G401 (cell line): ENCODE data around the gene NDUFB4. TPM values are rescaled to one million over a fixed set of nuclear protein-coding genes. Genes with fewer than 3 reads are reported as not detected.
A peak's percentile ranks its signal among the peaks of the same experiment; 100 is the strongest.

Source experiments
- DNase-seq: peaks from one replicate; pipeline ENCODE4 v3.0.0-alpha.2; 2015; ENCODE audit warnings: low spot score
- in situ Hi-C: cut with HindIII; loops from 2 replicates; pipeline ENCODE4 v1.10.0; 2016; ENCODE audit warnings: low sequenced_read_pairs, mixed read lengths
- total RNA-seq: library from RNA; depleted of rRNA; stranded (reverse); fragments of >200 nt; shearing (Covaris generic); gene quantifications from 2 replicates; pipeline ENCODE4 v1.2.3, GENCODE V29; 2014; rRNA removed

Gene NDUFB4
- total RNA-seq = 127 and 148 TPM in 2 replicates

GRCh38 chr3:120596116-120596852, at the start of gene NDUFB4:
Gene NDUFB4, plus strand, starts transcription at chr3:120596336. Its CDS starts 24 bp downstream, at chr3:120596360.
- DNase-seq = peak; percentile 98
- in situ Hi-C loops = no loop called here

DNA sequence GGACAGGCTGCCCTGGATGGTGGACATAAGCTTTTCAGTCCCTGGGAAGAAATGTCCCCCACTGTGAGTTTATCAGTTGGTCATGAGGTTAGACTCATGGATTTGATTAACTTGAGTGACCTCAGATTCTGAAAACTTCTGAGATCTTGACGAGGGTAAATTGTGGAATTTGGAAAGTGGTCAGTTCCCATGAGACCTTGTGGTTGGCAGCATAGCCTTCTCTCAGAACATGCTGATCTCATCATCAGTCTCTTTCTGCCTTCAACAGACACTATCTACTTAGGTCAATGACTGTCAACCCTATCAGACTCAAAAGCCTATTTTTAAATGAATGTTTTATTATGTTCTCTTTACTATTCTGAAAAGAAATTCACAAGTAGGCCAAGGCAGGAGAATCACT, 45.6 kb upstream of the NDUFB4 start:
- in situ Hi-C loops = no loop called here

DNA sequence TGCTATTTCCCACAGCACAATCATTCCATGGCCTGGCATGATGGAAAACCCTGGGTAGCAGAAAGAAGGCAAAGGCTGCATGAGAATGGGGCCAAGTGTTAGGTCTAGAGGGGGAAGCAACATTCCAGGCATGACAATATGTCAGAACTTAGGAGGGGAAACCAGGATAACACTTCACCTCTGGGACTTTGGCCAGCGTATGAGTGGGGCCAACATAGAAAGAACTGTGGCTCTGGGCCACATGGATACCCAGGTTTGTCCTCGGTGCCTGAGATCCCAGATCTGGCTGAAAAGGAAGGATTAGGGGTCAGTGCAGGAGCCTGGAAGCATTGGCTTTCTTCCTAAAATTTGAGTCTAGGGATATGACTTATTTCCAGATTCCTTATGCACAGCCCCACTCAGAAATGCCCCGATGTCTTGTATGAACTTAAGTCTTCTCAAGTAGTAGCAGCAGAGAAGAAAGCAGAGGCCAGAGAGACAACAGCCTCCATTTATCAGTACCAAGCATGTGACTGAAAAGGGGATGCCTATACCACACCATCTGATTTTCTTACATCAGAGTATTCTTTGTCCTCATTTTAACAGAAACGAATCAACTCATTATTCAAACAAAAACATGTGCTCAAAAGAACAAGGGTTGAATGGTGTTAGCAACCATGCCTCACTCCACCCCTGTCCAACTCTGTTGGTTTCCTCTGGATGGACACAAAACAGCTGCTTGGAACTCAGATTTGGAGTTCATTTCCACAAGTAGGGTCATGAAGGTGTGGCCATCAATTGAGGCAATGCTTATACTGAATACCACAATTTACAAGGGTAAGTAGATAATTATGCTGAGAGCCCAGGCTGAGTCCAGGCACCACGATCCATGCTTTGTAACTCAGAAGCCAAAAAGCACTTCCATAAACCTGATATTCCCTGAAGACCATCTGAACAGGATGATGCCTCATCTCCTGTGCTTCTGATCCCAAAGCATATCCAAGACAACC, 43.7 kb upstream of the NDUFB4 start:
- in situ Hi-C loops = no loop called here
- DNase-seq = no peak

More for the DNA sequence above, 45.6 kb upstream of the NDUFB4 start:
- no peak for DNase-seq

- DNase-seq = no peak
- in situ Hi-C loops = no loop called here
Observed at GRCh38 chr3:120554812-120555606, 41.1 kb upstream of the NDUFB4 start.

GRCh38 chr3:120555657-120556509, 40.3 kb upstream of the NDUFB4 start:
- in situ Hi-C loops = no loop called here
- DNase-seq = peak; percentile 92

DNA sequence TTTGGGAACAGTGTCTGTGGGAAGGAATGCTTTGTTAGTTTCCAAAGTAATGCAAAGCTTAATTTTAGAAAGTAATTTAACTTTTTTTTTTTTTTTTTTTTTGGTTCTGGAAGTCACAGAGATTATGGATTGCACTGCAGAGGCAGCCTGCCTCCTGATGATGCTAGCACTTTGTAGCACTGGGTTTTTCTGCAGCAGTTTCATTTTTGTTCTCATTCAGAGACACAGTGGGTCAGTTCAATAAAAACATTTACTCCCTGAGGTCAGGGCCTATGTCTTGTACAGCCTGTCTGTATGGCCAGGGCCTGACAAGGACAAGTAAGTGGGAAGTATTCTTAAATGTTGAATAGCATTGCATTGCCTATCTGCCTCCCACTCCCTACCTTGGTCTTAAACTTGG, 39.0 kb upstream of the NDUFB4 start:
- in situ Hi-C loops = no loop called here
- DNase-seq = no peak

DNA sequence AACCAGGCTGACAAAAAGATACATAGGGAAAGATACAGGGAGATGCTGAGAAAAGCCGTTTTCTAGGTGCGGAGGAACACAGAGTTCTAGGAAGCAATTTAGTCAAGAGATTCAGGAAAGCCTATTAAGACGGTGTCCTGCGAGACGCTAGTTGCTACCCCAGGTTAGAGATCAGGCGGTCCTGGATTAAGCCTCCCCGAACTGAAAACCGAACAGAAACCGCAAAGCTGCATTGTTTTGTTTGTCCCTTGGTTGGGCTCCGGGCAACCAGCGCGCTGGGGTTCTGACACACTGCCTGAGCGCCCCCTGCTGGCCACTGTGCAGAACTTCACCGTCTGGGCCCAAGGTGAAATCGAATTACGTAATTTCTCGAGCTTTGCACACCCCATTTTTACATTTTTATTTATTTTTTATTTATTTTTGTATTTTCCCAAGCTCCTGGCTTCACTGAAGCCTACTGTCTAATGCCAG, 37.3 kb upstream of the NDUFB4 start:
- in situ Hi-C loops = no loop called here
- peak; percentile 93 for DNase-seq

DNA sequence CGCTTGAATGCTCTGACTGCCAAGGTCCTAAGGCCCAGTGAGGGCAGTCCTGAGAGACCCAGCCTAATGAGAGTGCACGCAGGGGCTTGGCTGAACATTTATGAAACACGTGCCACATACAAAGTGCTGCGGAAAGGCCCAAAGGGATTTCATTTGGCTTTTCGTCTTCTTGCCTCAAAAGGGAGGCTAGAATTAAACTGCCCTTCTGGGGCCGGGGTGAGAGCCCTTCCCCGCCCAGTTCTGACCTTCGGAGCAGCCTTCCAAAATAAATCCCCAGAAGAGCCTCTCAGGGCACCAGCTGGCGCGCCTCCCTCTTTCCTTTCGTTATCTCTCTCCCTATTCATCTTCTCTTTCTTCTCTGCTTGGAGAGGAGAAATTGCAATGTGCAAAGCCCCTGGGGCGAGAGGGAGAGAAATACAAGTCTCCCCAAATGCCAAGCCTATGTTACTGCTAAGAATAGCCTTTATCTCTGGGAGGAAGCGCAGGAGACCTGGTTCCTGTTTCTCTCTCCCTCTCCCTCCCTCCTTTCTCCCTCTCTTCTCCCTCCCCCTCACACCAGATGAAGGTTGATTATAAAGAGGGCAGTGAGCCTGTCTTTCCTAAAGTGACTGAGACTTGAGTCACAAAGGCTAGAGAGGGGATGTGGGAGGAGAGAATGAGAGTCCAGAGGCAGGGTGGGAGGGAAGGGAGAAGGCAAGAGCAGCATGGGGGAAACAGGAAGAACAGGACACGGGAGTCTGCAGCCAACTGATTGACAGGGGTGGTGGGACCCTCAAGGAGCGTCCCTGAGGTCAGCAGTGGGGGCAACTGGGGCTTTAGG, 36.7 kb upstream of the NDUFB4 start:
- in situ Hi-C loops = no loop called here
- peak; percentile 93 for DNase-seq

DNA sequence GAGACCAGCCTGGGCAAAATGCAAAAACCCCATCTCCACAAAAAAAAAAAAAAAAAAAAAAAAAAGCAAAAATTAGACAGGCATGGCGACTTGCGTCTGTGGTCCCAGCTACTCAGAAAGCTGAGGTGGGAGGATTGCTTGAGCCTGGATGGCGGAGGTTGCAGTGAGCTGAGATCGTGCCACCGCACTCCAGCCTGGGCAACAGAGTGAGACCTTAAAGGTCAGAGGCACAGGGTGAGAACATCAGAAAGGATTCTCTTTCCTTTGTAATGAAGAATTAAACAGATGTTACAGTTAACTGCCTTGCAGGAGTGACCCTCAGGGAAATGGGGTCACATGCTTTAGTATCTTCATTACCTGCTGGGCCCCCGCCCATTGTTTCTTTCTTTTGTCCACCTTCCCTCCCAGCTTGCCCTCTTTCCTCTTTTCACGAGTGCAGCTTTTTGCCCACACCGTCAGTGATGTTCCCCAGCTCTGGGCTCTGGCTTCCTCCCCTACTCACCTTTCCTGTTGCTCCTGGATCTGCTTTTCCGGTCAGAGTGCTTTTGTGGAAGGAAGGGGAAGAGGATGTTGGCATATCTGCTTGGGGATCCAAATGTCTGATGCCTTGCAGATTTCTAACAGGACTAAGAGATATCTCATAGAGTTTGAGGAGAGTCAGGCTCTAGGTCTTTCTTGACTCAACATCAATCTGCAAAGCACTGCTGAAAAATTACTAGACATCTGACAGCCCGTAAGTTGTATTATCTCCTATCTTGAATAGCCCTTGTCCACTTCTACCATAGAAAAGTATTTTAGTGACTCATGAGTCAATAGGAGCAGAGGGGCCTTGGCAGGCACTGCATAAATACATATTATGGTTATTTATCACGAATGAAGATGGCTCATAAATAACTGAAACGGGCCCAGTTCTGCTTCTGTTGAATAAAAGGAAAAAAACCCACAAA, 35.6 kb upstream of the NDUFB4 start:
- in situ Hi-C loops = no loop called here
- DNase-seq = peak; percentile 38

DNA sequence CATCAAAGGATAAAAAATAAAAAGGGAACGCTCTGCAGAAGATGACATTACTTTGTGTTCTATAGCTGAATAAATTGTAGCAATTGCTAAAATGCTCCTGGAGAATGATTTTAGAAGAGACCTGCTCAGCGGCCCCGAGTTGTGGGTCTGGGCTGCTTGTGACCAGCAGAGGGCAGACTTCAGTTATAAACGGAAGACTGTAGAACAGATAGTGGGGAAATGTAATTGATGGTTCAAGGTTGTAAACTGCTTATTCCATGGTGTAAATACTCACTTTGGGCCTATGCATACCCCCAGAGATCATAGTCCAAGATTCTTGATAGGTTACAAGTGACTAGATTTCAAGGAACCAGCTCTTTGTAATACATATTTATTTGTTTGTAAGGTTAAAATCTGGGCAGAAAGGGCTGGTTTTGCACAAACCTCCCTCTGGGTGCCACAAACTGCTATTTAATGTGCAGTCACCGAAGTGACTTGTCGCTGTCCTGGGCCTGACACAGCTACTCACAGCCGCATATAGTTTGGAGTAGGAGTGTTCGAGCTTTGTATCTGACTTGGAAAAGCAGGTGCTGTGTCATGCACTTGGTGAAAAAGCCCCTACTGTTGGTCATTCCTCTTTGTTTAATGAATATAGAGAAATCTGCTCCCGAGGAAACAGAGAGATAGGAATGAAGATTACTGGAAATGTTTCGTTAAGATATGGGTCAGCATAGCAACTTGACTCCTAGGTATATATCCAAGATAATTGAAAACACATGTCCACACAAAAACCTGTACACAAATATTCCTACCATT, 34.7 kb upstream of the NDUFB4 start:
- in situ Hi-C loops = no loop called here
- DNase-seq = peak; percentile 91

DNA sequence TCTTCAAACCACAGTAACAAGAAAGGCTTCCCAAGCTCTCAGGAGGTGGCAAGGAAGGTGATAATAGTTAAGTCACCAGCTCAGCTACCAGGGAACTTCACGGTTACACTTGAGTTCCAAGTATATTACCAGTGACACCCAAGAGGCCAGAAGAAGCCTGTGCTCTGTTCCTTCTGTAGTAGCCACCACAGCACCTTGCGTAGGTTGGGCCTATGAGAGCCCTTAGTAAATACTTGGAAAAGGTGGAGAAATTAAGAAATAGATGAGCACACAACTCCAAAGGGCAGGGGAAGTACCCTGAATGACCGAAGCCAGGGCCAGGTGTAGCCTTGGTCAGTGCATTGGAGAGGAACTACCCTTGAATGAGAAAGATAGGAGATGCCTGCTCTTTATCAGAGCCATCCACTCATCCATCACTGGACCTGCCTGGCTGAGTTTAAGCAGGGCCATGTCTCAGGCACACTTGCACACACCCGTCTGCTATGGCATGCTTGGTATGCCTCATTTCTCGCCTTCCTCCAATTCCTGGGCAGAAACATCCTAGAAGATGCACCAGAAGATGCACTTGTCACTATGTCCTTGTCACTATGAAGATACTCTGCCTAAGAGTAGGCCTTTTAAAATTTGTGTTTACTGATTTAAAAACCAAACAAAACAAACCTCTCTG, 32.6 kb upstream of the NDUFB4 start:
- no peak for DNase-seq
- in situ Hi-C loops = no loop called here

- in situ Hi-C loops = no loop called here
- DNase-seq = peak; percentile 70
Observed at GRCh38 chr3:120566243-120566975, 29.7 kb upstream of the NDUFB4 start.

GRCh38 chr3:120567370-120568201, 28.6 kb upstream of the NDUFB4 start:
- DNase-seq = peak; percentile 92
- in situ Hi-C loops = no loop called here

GRCh38 chr3:120568202-120568531, 28.0 kb upstream of the NDUFB4 start:
- in situ Hi-C loops = no loop called here
- DNase-seq = no peak
